HEK293T (cell line): ENCODE results near the gene OR4F6.

ENCODE experiments used
- ARNT ChIP-seq: fragments of 450-650 bp; IDR thresholded peaks from 2 replicates; pipeline ENCODE4 v1.6.1; 2017; ENCODE audit warnings: mild to moderate bottlenecking
- BHLHE40 ChIP-seq: fragments of 450-650 bp; IDR thresholded peaks from 2 replicates; pipeline ENCODE4 v1.6.1; 2016; ENCODE audit warnings: mild to moderate bottlenecking, moderate library complexity, borderline replicate concordance
- CTBP1 ChIP-seq: fragments of 450-650 bp; IDR thresholded peaks from 2 replicates; pipeline ENCODE4 v1.6.1; 2016; ENCODE audit warnings: borderline replicate concordance
- FOXM1 ChIP-seq: fragments of 450-650 bp; IDR thresholded peaks from 2 replicates; pipeline ENCODE4 v1.6.1; 2017; ENCODE audit warnings: mild to moderate bottlenecking, borderline replicate concordance
- HDGF ChIP-seq: fragments of 450-650 bp; IDR thresholded peaks from 2 replicates; pipeline ENCODE4 v1.6.1; 2017; ENCODE audit warnings: antibody characterized with exemption, borderline replicate concordance
- SP1 ChIP-seq: fragments of 450-650 bp; IDR thresholded peaks from 2 replicates; pipeline ENCODE4 v1.6.1; 2017
- SUZ12 ChIP-seq: fragments of 450-650 bp; IDR thresholded peaks from 2 replicates; pipeline ENCODE4 v1.6.1; 2016; ENCODE audit warnings: mild to moderate bottlenecking
- ZNF384 ChIP-seq: fragments of 450-650 bp; IDR thresholded peaks from 2 replicates; pipeline ENCODE4 v1.6.1; 2016

GRCh38 chr15:101781928-101782327, 21.4 kb upstream of the OR4F6 start:
- TF ChIP-seq ARNT: no peak
- no peak for TF ChIP-seq FOXM1
- TF ChIP-seq BHLHE40: no peak
- no peak for TF ChIP-seq SUZ12
- TF ChIP-seq SP1: no peak
- TF ChIP-seq CTBP1: no peak
- no peak for TF ChIP-seq HDGF
- TF ChIP-seq ZNF384: no peak
